Fibroblast of skin of right biceps (primary cell): ENCODE results near the gene CENPE.
"Not testable (repeated sequence)": the region's sequence is repeated elsewhere in the genome, so short reads cannot be mapped to it uniquely, and the experiment has no call there.

Experiments used
- DNase-seq: peaks from one replicate; pipeline ENCODE4 v3.0.0-alpha.2; 2013

The CENPE gene, protein sequence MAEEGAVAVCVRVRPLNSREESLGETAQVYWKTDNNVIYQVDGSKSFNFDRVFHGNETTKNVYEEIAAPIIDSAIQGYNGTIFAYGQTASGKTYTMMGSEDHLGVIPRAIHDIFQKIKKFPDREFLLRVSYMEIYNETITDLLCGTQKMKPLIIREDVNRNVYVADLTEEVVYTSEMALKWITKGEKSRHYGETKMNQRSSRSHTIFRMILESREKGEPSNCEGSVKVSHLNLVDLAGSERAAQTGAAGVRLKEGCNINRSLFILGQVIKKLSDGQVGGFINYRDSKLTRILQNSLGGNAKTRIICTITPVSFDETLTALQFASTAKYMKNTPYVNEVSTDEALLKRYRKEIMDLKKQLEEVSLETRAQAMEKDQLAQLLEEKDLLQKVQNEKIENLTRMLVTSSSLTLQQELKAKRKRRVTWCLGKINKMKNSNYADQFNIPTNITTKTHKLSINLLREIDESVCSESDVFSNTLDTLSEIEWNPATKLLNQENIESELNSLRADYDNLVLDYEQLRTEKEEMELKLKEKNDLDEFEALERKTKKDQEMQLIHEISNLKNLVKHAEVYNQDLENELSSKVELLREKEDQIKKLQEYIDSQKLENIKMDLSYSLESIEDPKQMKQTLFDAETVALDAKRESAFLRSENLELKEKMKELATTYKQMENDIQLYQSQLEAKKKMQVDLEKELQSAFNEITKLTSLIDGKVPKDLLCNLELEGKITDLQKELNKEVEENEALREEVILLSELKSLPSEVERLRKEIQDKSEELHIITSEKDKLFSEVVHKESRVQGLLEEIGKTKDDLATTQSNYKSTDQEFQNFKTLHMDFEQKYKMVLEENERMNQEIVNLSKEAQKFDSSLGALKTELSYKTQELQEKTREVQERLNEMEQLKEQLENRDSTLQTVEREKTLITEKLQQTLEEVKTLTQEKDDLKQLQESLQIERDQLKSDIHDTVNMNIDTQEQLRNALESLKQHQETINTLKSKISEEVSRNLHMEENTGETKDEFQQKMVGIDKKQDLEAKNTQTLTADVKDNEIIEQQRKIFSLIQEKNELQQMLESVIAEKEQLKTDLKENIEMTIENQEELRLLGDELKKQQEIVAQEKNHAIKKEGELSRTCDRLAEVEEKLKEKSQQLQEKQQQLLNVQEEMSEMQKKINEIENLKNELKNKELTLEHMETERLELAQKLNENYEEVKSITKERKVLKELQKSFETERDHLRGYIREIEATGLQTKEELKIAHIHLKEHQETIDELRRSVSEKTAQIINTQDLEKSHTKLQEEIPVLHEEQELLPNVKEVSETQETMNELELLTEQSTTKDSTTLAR (N-terminal part only)

DNA sequence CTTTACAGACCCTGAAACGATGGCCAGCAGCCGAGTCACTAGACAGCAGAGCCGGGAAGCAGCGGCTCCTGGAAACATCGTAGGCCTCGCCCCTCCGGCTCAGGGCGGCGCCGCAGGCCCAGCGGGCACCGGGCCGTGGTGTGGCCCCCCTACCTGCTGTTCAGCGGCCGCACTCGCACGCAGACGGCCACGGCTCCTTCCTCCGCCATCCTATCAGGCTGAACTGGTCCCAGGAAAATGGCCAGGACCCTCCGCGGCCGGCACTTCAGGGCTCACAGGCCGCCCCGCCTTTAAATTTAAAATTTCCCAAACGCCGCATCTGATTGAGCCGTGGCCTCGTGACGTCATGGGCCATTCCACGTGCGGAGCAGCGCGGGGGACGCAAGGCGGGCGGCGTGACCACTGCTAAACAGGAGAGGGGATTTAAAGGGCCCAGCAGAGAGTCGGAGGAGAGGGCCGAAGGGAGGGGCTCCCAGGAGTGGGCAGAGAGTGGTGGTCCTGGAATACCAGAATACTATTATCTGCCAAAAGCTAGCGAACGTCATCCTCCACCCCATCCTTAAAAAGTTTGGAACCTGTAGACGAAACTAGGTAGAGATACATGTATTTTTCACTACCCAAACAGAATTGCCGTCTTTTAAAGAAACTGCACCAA lies at the start of gene CENPE:
Gene CENPE (minus strand): TSS at position 233 of the 655 bp plus-strand sequence. CDS start 24 bp downstream, at position 209.
- peak; percentile 91 for DNase-seq

DNA sequence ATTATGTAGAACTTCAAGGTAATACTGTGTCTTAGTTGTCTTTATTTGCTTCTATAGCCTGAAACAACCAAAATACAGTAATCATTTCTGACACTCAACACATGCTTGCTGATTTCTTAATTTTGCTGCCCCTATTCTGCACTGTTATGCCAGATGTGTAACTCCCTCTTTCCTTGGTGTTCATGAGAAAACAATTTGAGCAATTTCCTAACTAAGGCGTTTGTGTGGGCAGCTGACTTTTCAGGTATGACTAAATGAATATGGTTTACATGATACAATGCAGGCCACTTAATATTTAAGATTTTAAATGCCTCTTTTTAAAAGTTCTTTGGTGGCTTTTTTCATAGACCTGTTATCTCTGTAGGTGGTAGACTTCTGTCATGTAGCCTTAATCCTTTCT lies 46.1 kb upstream of the CENPE start:
- no peak for DNase-seq

DNA sequence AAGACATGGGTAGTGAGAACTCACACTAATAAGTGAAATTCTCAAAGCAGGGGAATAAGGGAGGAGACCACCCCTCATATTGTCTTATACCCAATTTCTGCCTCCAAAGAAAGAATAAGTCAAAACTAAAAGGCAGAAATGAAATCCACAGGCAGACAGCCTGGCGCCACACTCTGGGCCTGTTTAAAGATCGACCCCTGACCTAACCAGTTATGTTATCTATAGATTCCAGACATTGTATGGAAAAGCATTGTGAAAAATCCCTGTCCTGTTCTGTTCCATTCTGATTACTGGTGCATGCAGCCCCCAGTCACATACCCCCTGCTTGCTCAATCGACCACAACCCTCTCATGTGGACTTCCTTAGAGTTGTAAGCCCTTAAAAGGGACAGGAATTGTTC lies 32.8 kb upstream of the CENPE start:
- not testable (repeated sequence) for DNase-seq

DNA sequence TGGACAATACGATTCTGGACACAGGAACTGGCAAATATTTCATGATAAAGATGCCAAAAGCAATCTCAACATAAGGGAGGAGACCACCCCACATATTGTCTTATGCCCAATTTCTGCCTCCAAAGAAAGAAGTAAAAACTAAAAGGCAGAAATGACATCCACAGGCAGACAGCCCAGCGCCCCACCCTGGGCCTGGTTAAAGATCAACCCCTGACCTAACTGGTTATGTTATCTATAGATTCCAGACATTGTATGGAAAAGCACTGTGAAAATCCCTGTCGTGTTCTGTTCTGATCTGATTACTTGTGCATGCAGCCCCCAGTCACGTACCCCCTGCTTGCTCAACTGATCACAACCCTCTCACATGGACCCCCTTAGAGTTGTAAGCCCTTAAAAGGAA lies 25.4 kb upstream of the CENPE start:
- DNase-seq = not testable (repeated sequence)

DNA sequence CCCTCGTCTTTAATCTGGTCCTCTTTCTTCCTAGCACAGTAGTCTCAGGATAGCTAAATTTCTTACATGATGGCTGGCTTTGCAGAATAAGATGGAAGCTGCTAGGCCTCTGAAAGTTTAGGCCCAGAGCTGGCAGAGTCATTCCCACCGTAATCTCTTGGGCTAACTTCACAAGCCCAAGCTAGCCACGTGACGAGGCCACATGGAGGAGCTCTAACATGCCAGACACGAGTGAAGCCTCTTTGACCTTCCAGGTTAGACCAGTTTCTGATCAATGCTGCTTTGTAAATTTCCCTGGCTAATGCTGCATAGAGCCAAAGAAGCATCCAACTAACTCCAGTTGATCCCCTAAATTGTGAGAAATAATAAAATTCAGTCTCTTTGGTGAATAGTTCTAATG lies 9.5 kb upstream of the CENPE start:
- no peak for DNase-seq

DNA sequence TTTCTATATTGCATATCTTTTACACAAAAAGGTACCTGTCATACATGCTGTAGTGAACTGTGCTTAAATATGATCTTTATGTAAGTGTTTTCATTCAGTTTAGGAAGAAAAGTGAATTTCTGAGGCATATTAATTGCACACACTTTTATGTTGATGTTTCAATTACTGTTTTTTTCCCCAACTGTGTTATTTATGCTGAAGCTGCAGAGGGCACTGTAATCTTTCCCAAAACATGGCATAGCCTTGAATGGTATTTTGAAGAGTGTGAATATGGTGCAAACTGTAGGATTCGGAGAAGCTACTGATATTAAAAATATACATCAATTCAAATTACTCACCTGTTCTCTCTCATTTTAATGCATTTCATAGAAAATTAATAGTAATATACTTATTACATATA lies 6.0 kb upstream of the CENPE start:
- DNase-seq = peak; percentile 8

DNA sequence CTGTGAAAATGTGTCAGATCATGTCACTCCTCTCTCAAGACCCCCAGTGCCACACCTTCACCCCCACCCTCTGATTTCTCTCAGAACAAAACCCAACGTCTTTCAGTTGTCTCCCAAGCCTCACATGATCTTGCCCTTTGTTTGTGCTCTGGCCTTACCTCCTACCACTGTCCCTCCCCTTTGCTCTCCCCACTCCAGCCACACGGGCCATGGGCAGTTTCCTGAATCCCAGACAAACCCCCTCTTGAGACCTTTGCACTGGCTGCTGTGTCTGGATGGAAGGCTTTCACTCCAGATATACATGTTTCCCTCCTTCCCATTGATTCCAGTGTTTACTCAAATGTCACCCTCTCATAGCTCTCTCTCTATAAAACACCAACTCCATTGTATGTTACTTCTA lies 3.6 kb upstream of the CENPE start:
- DNase-seq = no peak

DNA sequence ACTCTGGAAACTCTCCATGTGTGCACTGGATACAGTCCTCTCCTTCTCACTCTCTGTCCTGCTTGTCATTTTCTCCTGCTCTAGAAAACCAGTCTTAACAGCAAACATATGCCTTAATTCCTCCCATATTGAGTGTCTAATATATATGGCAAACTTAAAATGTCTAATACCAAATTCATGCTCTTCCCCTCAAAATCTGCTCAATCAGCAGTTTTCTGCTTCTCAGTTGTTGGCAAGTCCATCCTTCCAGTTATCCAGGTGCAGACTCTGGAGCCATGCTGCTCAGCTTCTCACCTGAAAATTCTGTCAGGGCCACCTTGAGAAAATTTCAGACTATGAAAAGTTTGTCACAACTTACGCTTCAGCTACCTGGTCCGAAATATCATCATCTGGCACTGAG lies 3.1 kb upstream of the CENPE start:
- DNase-seq = no peak

DNA sequence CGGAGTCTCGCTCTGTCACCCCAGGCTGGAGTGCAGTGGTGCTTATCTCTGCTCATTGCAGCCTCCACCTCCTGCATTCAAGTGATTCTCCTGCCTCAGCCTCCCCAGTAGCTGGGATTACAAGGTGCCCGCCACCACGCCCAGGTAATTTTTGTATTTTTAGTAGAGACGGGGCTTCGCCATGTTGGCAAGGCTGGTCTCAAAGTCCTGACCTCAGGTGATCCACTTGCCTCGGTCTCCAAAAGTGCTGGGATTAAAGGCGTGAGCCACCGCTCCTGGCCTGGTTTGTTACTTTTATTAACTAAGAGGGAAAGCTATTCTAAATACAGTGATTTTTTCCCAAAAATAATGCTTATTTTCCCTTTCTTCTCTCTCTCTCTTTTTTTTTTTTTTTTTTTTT lies 866 bp upstream of the CENPE start:
- DNase-seq = no peak

DNA sequence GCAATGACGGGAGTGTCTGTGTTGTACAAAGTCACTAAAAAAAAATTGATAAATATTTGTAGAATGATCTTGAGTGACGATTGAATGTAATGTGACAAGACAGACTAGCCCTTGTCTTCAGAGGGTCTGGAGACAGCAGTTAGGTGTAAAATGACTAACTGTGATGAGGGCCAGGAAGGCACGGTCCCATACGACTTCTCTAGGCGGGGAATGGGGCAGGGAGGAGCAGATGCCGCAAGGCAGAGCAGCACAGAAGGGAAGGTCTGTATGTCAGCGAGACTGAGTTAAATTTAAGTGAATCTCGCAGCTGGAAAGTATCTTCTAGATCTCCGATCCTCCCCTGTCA lies 405 bp downstream of the CENPE start:
- DNase-seq = no peak

DNA sequence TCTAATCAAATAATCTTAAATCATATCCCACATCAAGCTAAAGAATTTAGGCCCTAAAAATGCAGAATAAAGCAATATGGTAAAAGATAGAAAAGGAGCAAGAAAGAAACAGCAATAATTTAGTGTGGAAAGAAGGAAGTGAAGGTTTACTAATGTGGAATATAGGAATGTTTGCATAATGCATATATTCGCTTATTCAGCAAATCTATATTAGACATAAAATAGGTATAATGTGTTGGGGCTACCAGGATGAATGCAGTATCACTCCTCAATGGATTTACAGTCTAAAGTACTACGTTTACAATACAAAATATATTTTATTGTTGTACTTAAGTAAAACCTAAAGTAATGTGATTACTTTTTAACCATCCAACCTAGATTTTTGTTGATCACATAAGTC lies 4.7 kb downstream of the CENPE start:
- DNase-seq = no peak

DNA sequence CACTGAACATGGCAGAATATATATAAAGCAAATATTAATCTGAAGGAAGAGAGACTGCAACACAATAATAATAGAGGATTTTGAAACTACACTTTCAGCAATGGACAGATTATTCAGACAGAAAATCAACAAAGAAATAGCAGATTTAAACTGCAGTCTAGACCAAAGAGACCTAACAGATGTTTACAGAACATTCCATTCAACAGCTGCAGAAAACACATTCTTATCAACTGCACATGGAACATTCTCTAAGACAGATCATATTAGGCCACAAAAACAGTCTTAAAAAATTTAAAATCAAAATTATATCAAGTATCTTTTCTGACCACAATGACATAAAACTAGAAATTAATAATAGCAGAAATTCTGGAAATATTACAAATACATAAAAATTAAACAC lies 27.1 kb downstream of the CENPE start:
- no peak for DNase-seq

DNA sequence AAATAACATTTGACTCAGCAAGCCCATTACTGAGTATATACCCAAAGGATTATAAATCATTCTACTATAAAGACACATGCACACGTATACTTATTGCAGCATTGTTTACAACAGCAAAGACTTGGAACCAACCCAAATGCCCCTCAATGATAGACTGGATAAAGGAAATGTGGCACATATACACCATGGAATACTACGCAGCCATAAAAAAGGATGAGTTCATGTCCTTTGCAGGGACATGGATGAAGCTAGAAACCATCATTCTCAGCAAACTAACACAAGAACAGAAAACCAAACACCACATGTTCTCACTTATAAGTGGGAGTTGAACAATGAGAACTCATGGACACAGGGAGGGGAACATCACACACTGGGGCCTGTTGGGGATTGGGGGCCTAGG lies 28.4 kb downstream of the CENPE start:
- not testable (repeated sequence) for DNase-seq

DNA sequence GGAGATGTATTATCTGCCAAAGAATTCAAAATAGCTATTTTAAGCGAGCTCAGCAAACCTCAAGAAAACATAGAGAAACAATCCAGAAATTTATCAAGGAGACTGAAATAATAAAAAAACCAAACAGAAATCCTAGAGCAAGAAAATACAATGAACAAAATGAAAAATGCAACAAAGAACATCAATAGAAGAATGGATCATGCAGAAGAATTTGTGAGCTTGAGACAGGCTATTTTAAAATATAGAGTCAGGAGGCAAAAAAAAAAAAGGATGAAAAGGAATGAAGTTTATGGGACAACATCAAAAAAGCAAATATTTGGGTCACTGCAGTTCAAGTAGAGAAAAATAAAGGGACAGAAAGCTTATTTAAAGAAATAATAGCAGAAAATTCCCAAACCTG lies 29.1 kb downstream of the CENPE start:
- DNase-seq = no peak

DNA sequence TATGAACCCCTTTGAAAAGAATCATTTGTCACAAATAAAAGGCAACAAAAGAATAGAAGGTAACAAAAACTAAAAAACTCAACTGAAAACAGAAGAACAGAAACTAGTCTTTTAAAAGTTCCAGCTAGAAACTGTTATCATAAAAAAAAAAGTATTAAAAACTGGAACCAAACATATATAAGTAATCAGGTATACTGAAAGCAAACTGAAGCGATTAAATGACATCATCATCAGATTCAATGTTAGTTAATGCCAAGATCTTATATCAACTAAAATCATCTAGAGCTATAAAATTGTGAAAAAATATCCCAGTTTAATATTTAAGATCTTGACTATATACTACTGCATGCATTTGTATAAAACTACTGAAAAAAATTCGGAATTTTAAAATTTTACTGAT lies 36.0 kb downstream of the CENPE start:
- DNase-seq = no peak

DNA sequence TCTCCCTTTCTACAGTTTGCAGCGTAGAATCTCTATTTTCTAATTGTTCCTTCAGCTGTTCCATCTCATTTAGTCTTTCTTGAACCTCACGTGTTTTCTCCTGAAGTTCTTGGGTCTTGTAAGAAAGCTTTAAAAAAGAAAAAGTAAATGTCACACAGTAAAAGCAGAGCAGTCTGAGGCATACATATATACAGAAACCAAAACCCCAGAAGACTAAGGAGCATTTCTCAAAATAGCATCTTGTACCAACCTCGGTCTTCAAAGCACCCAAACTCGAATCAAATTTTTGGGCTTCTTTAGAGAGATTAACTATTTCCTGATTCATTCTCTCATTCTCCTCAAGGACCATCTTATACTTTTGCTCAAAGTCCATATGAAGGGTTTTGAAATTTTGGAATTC lies 39.4 kb downstream of the CENPE start:
- no peak for DNase-seq

DNA sequence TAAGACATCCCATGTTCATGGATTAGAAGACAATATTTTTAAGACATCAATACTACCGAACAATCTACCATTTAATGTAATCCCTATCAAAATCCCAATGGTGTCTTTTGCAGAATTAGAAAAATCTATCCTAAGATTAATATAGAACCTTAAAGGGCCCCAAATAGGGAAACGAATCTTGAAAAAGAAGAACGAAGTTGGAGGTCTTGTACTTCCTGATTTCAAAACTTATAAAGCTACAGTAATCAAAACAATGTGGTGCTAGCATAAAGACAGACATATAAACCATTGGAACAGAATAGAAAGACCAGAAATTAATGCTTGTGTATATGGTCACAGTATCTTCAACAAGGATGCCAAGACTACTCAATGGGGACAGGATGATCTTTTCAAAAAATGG lies 42.0 kb downstream of the CENPE start:
- no peak for DNase-seq

DNA sequence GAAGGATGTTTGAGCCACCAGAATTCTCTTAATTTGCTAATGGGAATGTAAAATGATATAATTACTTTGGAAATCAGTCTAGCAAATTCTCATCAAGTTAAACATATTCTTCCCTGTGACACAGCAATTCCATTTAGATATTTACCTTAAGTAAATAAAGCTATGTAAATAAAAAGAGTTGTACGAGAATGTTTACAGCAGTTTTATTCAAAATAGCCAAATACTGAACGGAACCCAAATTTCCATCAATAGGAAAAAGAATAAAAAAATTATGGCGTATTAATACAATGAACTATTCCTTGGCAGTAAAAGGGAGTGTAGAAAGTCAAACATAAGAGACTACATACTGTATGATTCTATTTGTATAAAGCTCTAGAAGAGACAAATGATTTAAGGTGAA lies 45.8 kb downstream of the CENPE start:
- no peak for DNase-seq

DNA sequence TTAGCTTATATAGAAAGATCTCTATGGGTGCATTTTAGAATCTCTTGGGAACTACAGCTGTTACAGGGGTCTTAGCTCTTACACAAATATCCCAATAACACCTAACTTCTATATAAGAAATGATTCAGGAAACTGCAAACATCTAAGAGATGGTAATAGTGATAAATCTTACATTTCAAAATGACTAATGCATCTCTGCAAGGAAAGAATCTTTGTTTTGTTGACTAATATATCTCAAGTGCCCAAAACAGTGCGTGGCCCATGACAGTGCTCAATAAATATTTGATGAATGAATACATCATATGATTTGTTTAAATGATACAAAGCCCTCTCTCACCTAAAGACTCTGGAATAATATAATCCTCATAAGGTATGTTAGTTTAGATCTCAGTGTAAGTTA lies 47.5 kb downstream of the CENPE start:
- peak; percentile 45 for DNase-seq

DNA sequence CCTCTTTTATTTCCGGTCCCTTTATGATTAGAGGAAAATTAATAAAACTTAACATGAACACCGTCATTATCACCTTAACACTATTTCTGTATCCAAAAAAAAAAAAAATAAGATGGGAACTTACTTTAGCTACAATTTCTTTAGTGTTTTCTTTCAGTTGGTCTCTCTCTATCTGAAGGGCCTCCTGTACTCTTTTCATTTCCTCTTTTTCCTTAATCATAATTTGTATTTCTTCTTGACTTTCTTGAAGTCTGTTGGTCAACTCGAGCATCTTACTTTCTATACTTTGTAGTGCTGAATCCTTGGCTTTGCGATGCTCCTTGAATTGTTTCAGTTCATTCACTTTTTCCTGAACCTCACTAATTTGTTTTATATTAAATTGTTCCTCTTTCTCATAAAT lies 53.2 kb downstream of the CENPE start:
- no peak for DNase-seq

DNA sequence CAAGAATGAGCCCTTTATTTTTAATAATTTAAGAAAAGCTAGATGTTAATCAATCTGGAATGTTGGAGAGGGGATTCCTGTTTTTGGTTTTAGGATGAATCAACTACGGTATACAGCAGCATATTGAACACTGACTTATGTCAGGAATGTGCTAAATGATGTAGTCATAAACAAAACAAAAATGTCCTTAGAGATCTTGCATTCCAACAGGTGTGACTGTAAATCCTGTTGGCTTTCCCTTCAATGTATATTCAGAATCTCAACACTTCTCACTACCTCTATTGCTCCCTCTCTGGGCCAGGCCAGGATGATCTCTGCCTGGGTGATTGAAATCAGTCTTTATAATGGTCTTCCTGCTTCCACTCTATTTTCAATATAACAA lies 60.7 kb downstream of the CENPE start:
- DNase-seq = peak; percentile 56

DNA sequence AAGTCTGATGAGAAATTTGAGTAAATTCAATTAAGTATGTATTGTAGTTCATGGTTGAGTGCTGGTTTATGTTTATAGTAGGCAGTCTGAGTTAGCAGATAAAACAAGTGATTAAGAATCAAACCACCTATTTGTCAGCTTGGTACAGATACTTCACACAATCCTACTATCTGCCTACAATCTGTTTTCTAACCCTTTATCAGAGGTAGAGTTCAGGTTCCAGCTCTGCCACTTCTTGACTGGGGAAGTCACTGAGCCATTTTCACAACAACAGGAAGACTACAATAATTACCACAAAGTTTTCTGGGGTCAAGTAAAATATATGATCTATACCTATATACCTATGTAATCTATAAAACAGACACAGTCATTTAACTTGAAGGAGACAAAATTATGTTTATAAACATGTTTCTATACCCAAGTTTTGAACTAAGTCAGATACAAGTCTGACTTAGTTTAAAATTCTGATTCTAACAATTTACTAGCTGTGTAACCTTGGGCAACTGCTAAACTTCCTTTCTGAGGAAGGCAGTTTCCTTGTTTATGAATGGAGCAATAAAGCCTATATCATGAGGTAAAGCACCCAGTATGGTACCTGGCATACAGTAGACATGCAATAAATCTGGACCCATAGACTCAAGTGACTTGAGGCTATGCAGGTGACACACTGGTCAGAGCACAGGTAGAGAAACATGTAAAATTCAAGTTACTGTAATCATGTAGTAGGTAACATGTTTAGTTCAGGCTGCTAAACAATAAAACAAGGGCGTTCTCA lies 61.3 kb downstream of the CENPE start:
- no peak for DNase-seq
